Panc1 (cell line): ENCODE data around the gene ABCB1.

Experiments
- CTCF ChIP-seq: fragments of 450-650 bp; IDR thresholded peaks from 2 replicates; pipeline ENCODE4 v1.5.1; 2017; ENCODE audit warnings: mild to moderate bottlenecking
- POLR2AphosphoS5 ChIP-seq: IDR thresholded peaks from 2 replicates; pipeline ENCODE4 v1.6.1; 2012; ENCODE audit warnings: mild to moderate bottlenecking, low read depth, low read length, moderate library complexity
- REST ChIP-seq, 2 experiments: IDR thresholded peaks; 2 replicates each; pipeline ENCODE4 v1.6.1; 2011 to 2012; ENCODE audit warnings: low read depth in 2 of 2, control low read depth in 1 of 2, low read length in 1 of 2, mild to moderate bottlenecking in 1 of 2, moderate library complexity in 1 of 2; ENCODE audit not compliant: insufficient read depth in 1 of 2

GRCh38 chr7:87498893-87499292 is 101.8 kb downstream of the ABCB1 start:
- TF ChIP-seq CTCF, result no peak
- TF ChIP-seq REST (IDR thresholded peaks at IDR 0.05; ENCODE audit: insufficient read depth in 1 of 2, low read depth in 2 of 2, low read length in 1 of 2), result no peak
- no peak for TF ChIP-seq POLR2AphosphoS5
